Endothelial cell of umbilical vein (primary cell): ENCODE results near the gene NDUFB7. TPM values are rescaled to one million over a fixed set of nuclear protein-coding genes. Genes with fewer than 3 reads are reported as not detected.

Source experiments
- Bru-seq: library from RNA; stranded (reverse); fragments of 400-500 nt; gene quantifications from one replicate; lab custom pipeline; 2021; lab: Mats Ljungman, UMichigan
- BruChase-seq, 2 experiments: library from RNA; stranded (reverse); fragments of 400-500 nt; gene quantifications; one replicate each; lab custom pipeline; 2021; lab: Mats Ljungman, UMichigan
- BruUV-seq: library from RNA; stranded (reverse); fragments of 400-500 nt; replicated peaks from 2 replicates; lab custom pipeline; 2021; lab: Mats Ljungman, UMichigan
- CTCF ChIA-PET: fragments of 300-600, 350-600 bp; sonication (Branson Sonifier 250); formaldehyde crosslinking; loops from one replicate; lab custom pipeline; 2021; ENCODE audit warnings: antibody characterized with exemption, inconsistent platforms; lab: Charles Lee
- POLR2A ChIA-PET: fragments of 300-600, 350-600 bp; sonication (Branson Sonifier 250); formaldehyde crosslinking; loops from one replicate; lab custom pipeline; 2021; ENCODE audit warnings: antibody characterized with exemption, inconsistent platforms; lab: Charles Lee
- DNase-seq: peaks from one replicate; pipeline ENCODE4 v3.0.0-alpha.2; 2011; ENCODE audit warnings: low read depth, low spot score
- FAIRE-seq: peaks from 2 replicates; lab custom pipeline; 2011; peaks lifted over from hg19 to GRCh38; lab: Jason Lieb, UNC
- H2AFZ ChIP-seq: 2 replicates; pipeline ENCODE4 v1.6.0; 2012; ENCODE audit warnings: low read depth, low read length, control low read depth, inconsistent platforms
- H3K27ac ChIP-seq: 2 replicates; pipeline ENCODE4 v1.5.1; 2011; ENCODE audit warnings: low read depth, mild to moderate bottlenecking, control low read depth, low read length, moderate library complexity; ENCODE audit not compliant: insufficient read depth
- H3K27me3 ChIP-seq, 2 experiments: 2 replicates each; pipeline versions ENCODE4 v1.6.0 to v1.6.1; 2011; ENCODE audit warnings: low read length in 2 of 2, mixed read lengths in 1 of 2; ENCODE audit not compliant: control insufficient read depth in 2 of 2, insufficient read depth in 2 of 2
- H3K36me3 ChIP-seq, 2 experiments: 2 replicates in 1 of 2; 3 replicates in 1 of 2; pipeline ENCODE4 v1.5.1; 2011; ENCODE audit warnings: low read length in 2 of 2, mild to moderate bottlenecking in 1 of 2, moderate library complexity in 1 of 2; ENCODE audit not compliant: control insufficient read depth in 2 of 2, insufficient read depth in 2 of 2; ENCODE audit errors: extremely low read depth in 1 of 2
- H3K4me1 ChIP-seq: 3 replicates; pipeline ENCODE4 v1.5.1; 2011; ENCODE audit warnings: mild to moderate bottlenecking, low read length; ENCODE audit not compliant: control insufficient read depth, insufficient read depth; ENCODE audit errors: extremely low read depth
- H3K4me2 ChIP-seq: 2 replicates; pipeline ENCODE4 v1.6.1; 2011; ENCODE audit warnings: low read length, control low read depth, mixed read lengths; ENCODE audit not compliant: insufficient read depth
- H3K4me3 ChIP-seq, 3 experiments: fragments of 200-600 bp in 1 of 3; sonication (generic), shearing (Covaris generic) in 1 of 3; replicated peaks in 1 of 3; 2 replicates each; pipeline ENCODE4 v1.5.1; 2011 to 2016; ENCODE audit warnings: control low read depth in 3 of 3, low read length in 3 of 3, mild to moderate bottlenecking in 2 of 3, inconsistent platforms in 1 of 3, low read depth in 1 of 3, moderate library complexity in 1 of 3; ENCODE audit not compliant: insufficient read depth in 1 of 3
- H3K79me2 ChIP-seq: 2 replicates; pipeline ENCODE4 v1.6.0; 2012; ENCODE audit warnings: low read length, inconsistent platforms; ENCODE audit not compliant: control insufficient read depth, insufficient read depth
- H3K9ac ChIP-seq: replicated peaks from 2 replicates; pipeline ENCODE3; 2011; ENCODE audit warnings: low read length, control low read depth; ENCODE audit not compliant: insufficient read depth; ENCODE audit errors: extremely low read depth
- H3K9me1 ChIP-seq: replicated peaks from 3 replicates; pipeline ENCODE4 v1.6.0; 2011; ENCODE audit warnings: mild to moderate bottlenecking, low read length; ENCODE audit not compliant: control insufficient read depth, insufficient read depth; ENCODE audit errors: extremely low read depth
- H3K9me3 ChIP-seq: replicated peaks from 2 replicates; pipeline ENCODE4 v1.5.1; 2012; ENCODE audit warnings: low read length, inconsistent platforms; ENCODE audit not compliant: control insufficient read depth, insufficient read depth
- H4K20me1 ChIP-seq: replicated peaks from 2 replicates; pipeline ENCODE3; 2011; ENCODE audit warnings: mild to moderate bottlenecking, low read length; ENCODE audit not compliant: control insufficient read depth, insufficient read depth; ENCODE audit errors: extremely low read depth
- CTCF ChIP-seq, 2 donors: IDR thresholded peaks; 1 replicate in 1 of 2; 2 replicates in 1 of 2; pipeline ENCODE4 v1.5.1; 2011; ENCODE audit warnings: low read length in 2 of 2, mild to moderate bottlenecking in 2 of 2, moderate library complexity in 2 of 2, control low read depth in 1 of 2, inconsistent platforms in 1 of 2, low read depth in 1 of 2; ENCODE audit not compliant: insufficient read depth in 1 of 2; ENCODE audit errors: extremely low read depth in 1 of 2
- EZH2 ChIP-seq: IDR thresholded peaks from 2 replicates; pipeline ENCODE4 v1.6.1; 2012; ENCODE audit warnings: borderline replicate concordance, low read depth, mild to moderate bottlenecking, moderate library complexity, low read length, inconsistent platforms; ENCODE audit not compliant: severe bottlenecking
- FOS ChIP-seq: IDR thresholded peaks from 2 replicates; pipeline ENCODE4 v1.6.1; 2011; ENCODE audit warnings: mild to moderate bottlenecking, low read length, moderate library complexity, borderline replicate concordance; ENCODE audit not compliant: insufficient read depth
- GATA2 ChIP-seq: IDR thresholded peaks from 2 replicates; pipeline ENCODE4 v1.7.0; 2011; ENCODE audit warnings: low read depth, mild to moderate bottlenecking, moderate library complexity, mixed read lengths, low read length; ENCODE audit not compliant: insufficient read length, insufficient read depth
- JUN ChIP-seq: IDR thresholded peaks from 2 replicates; pipeline ENCODE4 v1.6.1; 2011; ENCODE audit warnings: borderline replicate concordance, low read depth; ENCODE audit not compliant: insufficient read length, insufficient read depth
- MAX ChIP-seq: IDR thresholded peaks from 2 replicates; pipeline ENCODE4 v1.6.1; 2011; ENCODE audit not compliant: insufficient read depth, insufficient read length
- MYC ChIP-seq: IDR thresholded peaks from one replicate; pipeline ENCODE4 v1.6.1; 2011; ENCODE audit warnings: mild to moderate bottlenecking, low read depth, low read length
- POLR2A ChIP-seq: IDR thresholded peaks from 2 replicates; pipeline ENCODE4 v1.6.1; 2012; ENCODE audit warnings: low read depth, mild to moderate bottlenecking, control low read depth, low read length
- POLR2AphosphoS5 ChIP-seq: IDR thresholded peaks from 2 replicates; pipeline ENCODE4 v1.6.1; 2012; ENCODE audit warnings: low read depth, mild to moderate bottlenecking, control low read depth, low read length, moderate library complexity; ENCODE audit not compliant: insufficient read depth
- dilution Hi-C: fragments of 300-500 bp; cut with MboI; formaldehyde crosslinking; loops from one replicate; pipeline ENCODE4 v1.15.0; 2019; ENCODE audit warnings: low sequenced_read_pairs; ENCODE audit not compliant: extremely low pct_ligation_motif_present
- intact Hi-C: fragments of 100-400 bp; cut with micrococcal nuclease; formaldehyde crosslinking; loops from one replicate; pipeline ENCODE4 v1.10.0; 2022
- long read RNA-seq: library from polyadenylated mRNA; stranded (forward); transcript quantifications from one replicate; pipeline ENCODE4 v2.0.0, GENCODE V29; 2021
- polyA minus RNA-seq, 3 experiments: library from RNA; depleted of rRNA, polyadenylated mRNA; stranded (reverse); fragments of >200 nt; gene quantifications; 1 replicate in 1 of 3; 2 replicates in 2 of 3; pipeline ENCODE4 v1.2.3, GENCODE V29; 2011
- polyA plus RNA-seq, 4 experiments: library from polyadenylated mRNA; depleted of rRNA in 3 of 4; stranded (reverse) in 3 of 4; unstranded in 1 of 4; fragments of >200 nt; gene quantifications; 2 replicates each; pipeline versions ENCODE4 v1.2.1 to v1.2.3, GENCODE V29; 2011 to 2012; ENCODE audit warnings: missing spikeins in 1 of 4
- total RNA-seq: library from RNA; stranded (reverse); gene quantifications from 2 replicates; pipeline ENCODE4 v1.2.3, GENCODE V29; 2021

The NDUFB7 gene
- total RNA-seq (170 and 177 TPM in 2 replicates), polyA plus RNA-seq (655 and 916 TPM in 2 replicates), polyA minus RNA-seq (73.0 and 77.9 TPM in 2 replicates), Bru-seq, nascent RNA (percentile 66 among the genes with signal in this experiment), BruChase-seq, experiment 1, labeled RNA remaining after a 6-hour chase (percentile 76 among the genes with signal in this experiment), BruChase-seq, experiment 2, labeled RNA remaining after a 2-hour chase (percentile 67 among the genes with signal in this experiment)
- polyA plus RNA-seq (2011; cell fraction: cytosol; rRNA removed), result 304 and 482 TPM in 2 replicates
- polyA plus RNA-seq (2011; cell fraction: nucleus; rRNA removed), result 91.3 and 158 TPM in 2 replicates
- polyA plus RNA-seq (2012), result 112 and 205 TPM in 2 replicates
- polyA minus RNA-seq (2011; cell fraction: cytosol; rRNA and poly(A)+ RNA removed), result 132 TPM
- polyA minus RNA-seq (2011; cell fraction: nucleus; rRNA and poly(A)+ RNA removed), result 10.6 and 25.2 TPM in 2 replicates
- long read RNA-seq, transcript NDUFB7-201 (3 exons, 531 nt), result major isoform, 497 of 512 reads
- long read RNA-seq, partial matches to known transcripts, result 9 of 512 reads
- long read RNA-seq, other reads (novel, unspliced or antisense), result 5 of 512 reads

GRCh38 chr19:14571695-14572490 is at the start of gene NDUFB7:
Gene NDUFB7, minus strand, starts transcription at chr19:14572066. Its CDS starts 66 bp downstream, at chr19:14572000.
- peak within 1 kb of the TSS; percentile 6 for H3K27ac ChIP-seq
- POLR2A ChIA-PET, result no interaction called here
- intact Hi-C loops, result loop anchor here (1.0 kb wide), 1 partner anchor 118 kb away; the partner anchor contains the start of gene ZNF333

More at GRCh38 chr19:14571695-14572490, at the start of gene NDUFB7:
- peaks cover 8% of the 10 kb centered on the region for H3K4me1 ChIP-seq
- H4K20me1 ChIP-seq, result no peaks in the 10 kb centered on the region
- peaks cover 0 to 2% of the 10 kb centered on the region in 2 experiments for H3K36me3 ChIP-seq
- H2AFZ ChIP-seq, result peak within 1 kb of the TSS; percentile 66
- H3K4me3 ChIP-seq, result peak within 1 kb of the TSS; percentile 48 to 96 (median 70)
- CTCF ChIA-PET, result interaction anchor here (1.0 to 12.1 kb wide), 4 partner anchors 15 to 115 kb away, joined by 4 to 342 read pairs (median 10); partner anchors contain the start of genes DNAJB1 and ZNF333
- peak within 1 kb of the TSS; percentile 16 for H3K4me2 ChIP-seq
- H3K79me2 ChIP-seq, result peaks cover 22% of the 10 kb centered on the region
- H3K9me1 ChIP-seq, result no peaks in the 10 kb centered on the region
- H3K9me3 ChIP-seq, result no peaks in the 10 kb centered on the region
- dilution Hi-C loops, result no loop called here
- BruUV-seq, result TSS peak; percentile 48
- FAIRE-seq, result peak; percentile 99
- TF ChIP-seq POLR2AphosphoS5 (peak; percentile 82), POLR2A (peak; percentile 62), JUN (no peak), FOS (no peak), MAX (no peak), EZH2 (no peak), CTCF (IDR thresholded peaks at IDR 0.05; ENCODE audit: extremely low read depth in 1 of 2, insufficient read depth in 1 of 2, low read depth in 1 of 2, low read length in 2 of 2) (peak; percentile 71 to 73), MYC (no peak), GATA2 (no peak)
- H3K27me3 ChIP-seq, result no peaks in the 10 kb centered on the region
- DNase-seq, result peak; percentile 94
- H3K9ac ChIP-seq, result peak within 1 kb of the TSS; percentile 62
